HTR-8/SVneo (cell line): Measurements from ENCODE around the gene SULF2.
A peak's percentile ranks its signal among the peaks of the same experiment; 100 is the strongest.

ENCODE experiments used
- DNase-seq: peaks from one replicate; pipeline ENCODE4 v3.0.0; 2011; ENCODE audit warnings: low spot score, mixed read lengths; ENCODE audit not compliant: insufficient read length
- FAIRE-seq: peaks from 2 replicates; lab custom pipeline; 2011; peaks lifted over from hg19 to GRCh38; lab: Jason Lieb, UNC

Gene SULF2

DNA sequence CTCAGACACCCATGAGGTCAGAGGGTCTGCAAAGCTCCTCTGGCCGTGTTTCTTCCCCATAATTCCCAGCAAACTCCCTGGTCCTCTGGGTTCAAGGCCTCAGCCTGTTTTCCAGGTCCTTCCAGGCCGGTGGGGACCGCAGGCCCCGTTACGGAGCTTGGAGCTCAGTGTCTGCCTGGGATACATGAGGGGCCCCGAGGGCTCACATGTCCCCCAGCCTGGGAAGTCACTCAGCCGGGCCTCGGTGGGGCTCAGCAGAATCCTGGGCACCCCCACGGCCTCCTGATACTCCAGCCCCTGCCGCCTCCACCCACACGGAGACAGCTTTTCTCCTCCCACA lies 3.4 kb upstream of the SULF2 start:
- no peak for DNase-seq
- FAIRE-seq: no peak

- FAIRE-seq: no peak
- DNase-seq: no peak
Measured at GRCh38 chr20:47786765-47787107, 1.5 kb upstream of the SULF2 start.

- peak; percentile 97 for DNase-seq
- peak; percentile 96 for FAIRE-seq
Measured at GRCh38 chr20:47785854-47786764, 828 bp upstream of the SULF2 start.

DNA sequence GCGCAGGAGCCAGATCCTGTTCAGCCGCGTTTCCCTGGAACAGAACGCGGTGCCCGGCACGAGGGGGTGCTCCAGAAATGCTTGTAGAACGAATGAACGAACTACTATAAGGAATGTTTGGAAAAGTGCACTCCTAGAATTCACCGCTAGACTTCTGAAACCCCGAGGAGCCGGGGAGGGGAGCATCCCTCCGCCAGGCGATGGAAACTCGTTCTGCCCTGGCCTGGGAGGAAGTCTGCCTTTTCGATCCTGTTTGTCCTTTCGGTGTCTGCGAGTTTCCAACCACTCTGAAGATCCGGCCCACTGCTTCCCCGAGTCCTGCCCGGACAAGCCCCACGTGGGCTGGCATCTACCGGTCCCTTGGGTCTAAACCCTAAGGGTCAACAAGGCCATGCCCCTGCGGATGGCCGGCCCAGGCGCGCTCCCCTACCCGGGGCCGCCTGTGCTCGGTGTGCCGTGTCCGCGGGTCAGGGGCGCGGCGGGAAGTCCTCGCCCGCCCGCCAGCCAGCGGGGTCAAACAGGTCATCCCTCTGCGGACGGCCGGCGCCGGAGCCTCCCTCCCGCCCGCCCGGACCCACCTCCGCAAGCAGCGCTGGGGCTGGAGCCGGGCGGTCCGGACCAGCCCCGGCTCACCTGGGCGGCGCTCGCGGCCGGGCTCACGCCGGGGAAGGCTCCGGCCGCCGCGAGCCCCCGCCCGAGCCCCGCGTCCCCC lies 526 bp downstream of the SULF2 start:
- peak; percentile 85 for FAIRE-seq
- DNase-seq: peak; percentile 77

- no peak for FAIRE-seq
Measured at GRCh38 chr20:47783828-47784598, 1.3 kb downstream of the SULF2 start.

GRCh38 chr20:47782920-47783552 lies 2.2 kb downstream of the SULF2 start:
- peak; percentile 92 for FAIRE-seq
- DNase-seq: no peak

More at GRCh38 chr20:47783828-47784598, 1.3 kb downstream of the SULF2 start:
- DNase-seq: no peak

- DNase-seq: no peak
Measured at GRCh38 chr20:47782076-47782475, 3.2 kb downstream of the SULF2 start.

DNA sequence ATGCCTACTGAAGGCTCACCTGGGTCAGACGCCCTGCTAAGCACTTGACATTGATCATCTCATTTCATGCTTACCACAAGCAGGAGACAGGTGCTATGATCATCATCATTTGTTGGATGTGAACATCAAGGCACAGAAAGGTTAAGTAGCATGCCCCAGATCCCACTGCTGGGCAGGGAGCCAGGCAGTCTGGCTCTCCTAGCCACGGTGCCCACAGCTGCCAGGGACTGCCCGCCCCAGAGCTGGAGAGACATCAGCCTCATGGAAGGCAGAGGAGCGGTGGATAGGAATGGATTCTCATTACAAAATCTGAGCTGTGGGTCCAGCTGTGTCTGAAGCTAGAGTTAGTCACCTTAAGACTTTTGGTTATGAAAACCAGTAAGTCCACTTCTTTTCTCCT lies 3.6 kb downstream of the SULF2 start:
- DNase-seq (no peak), FAIRE-seq (no peak)

More at GRCh38 chr20:47782076-47782475, 3.2 kb downstream of the SULF2 start:
- no peak for FAIRE-seq

GRCh38 chr20:47780720-47781389 lies 4.4 kb downstream of the SULF2 start:
- DNase-seq: no peak
- peak; percentile 88 for FAIRE-seq

GRCh38 chr20:47778398-47779354 lies 6.6 kb downstream of the SULF2 start:
- FAIRE-seq: peak; percentile 20
- DNase-seq: no peak

DNA sequence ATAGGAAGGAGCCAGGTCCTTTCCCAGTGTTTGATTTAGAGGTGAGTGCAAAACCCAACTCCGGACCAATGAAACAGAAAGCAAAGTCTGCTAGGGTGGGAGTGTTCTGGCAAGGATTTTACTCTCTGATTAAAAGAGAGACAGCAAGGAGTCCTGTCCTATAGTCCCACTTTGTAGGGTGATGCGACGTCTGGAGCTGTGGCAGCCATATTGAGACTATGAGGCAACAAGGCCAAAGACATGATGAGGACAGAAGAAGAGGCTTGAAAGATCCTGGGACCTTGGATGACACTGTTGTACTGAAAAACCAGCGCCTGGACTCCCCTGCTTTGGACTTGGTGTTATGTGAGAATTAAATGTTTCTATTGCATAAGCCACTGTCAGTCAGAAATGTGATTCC lies 8.1 kb downstream of the SULF2 start:
- FAIRE-seq (no peak), DNase-seq (no peak)

DNA sequence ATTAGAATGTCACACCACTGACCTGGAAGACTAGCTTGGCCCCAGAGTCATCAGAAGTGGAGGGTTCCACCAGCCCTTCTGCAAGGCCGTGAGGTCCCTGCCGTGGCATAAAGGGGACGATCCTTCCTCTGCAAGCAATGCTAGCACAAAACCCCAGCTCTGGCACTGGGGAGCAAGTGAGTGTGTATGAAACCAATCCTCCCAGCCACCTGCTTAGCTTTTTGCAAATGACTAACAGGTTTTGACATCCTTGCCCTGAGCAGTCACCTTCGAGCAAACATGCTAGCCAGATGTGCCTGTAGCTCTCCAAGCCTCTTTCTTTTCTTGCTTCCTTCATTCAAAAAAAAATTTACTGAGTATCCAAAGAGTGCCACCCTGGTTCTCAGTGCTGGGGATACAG lies 8.6 kb downstream of the SULF2 start:
- DNase-seq: no peak
- no peak for FAIRE-seq

DNA sequence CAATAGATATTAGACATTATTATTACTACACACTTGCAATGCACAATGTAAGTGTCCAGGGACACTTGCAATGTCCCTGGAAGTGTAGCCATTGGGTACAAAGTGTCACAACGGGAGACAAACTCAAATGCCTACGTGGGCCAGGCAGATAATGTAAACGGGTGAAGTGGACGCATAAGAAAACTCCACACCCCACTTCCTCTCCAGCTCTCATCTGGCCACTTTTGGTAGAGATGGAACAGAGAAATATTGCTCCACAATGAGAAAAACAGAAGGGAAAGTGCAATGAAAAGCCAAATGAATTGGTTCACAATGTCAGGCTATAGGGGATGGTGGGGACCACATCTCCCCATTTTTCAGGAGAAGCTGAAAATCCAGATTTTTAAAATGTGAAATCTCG lies 9.4 kb downstream of the SULF2 start:
- FAIRE-seq (peak; percentile 48), DNase-seq (no peak)

- FAIRE-seq (no peak), DNase-seq (no peak)
Measured at GRCh38 chr20:47775039-47775438, 10.2 kb downstream of the SULF2 start.

- FAIRE-seq (no peak), DNase-seq (no peak)
Measured at GRCh38 chr20:47774131-47774777, 11.0 kb downstream of the SULF2 start.

GRCh38 chr20:47773371-47773786 lies 11.9 kb downstream of the SULF2 start:
- FAIRE-seq: no peak
- DNase-seq: no peak

DNA sequence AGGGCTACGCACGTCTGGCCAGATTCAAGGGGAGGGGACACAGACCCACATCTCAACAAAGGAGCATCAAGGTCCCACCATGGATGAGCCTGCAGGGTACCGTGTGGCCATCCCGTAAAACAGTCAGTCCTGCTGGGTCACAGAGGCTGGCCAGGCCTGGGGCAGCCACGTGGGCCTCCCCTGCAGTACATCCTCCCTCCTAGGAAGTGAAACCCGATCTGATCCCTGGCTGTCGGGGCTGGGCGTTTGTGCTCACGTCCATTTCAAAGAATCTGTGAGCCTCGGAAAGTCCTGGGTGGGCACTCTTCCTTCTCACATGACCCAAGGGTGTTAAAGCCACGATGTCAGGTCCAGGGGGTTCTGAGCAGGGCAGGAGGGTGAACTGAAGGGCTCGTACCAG lies 14.3 kb downstream of the SULF2 start:
- FAIRE-seq (no peak), DNase-seq (no peak)
